G401 (cell line): ENCODE measurements around the gene SYVN1. TPM values are rescaled to one million over a fixed set of nuclear protein-coding genes. Genes with fewer than 3 reads are reported as not detected.
A peak's percentile ranks its signal among the peaks of the same experiment; 100 is the strongest.

Experiments
- DNase-seq: peaks from one replicate; pipeline ENCODE4 v3.0.0-alpha.2; 2015; ENCODE audit warnings: low spot score
- in situ Hi-C: cut with HindIII; loops from 2 replicates; pipeline ENCODE4 v1.10.0; 2016; ENCODE audit warnings: low sequenced_read_pairs, mixed read lengths
- total RNA-seq: library from RNA; depleted of rRNA; stranded (reverse); fragments of >200 nt; shearing (Covaris generic); gene quantifications from 2 replicates; pipeline ENCODE4 v1.2.3, GENCODE V29; 2014

SYVN1 gene
- total RNA-seq, 1 experiment from 2014 or later, result 6.9 TPM

GRCh38 chr11:65116370-65117205 is 17.7 kb downstream of the SYVN1 start:
- DNase-seq, result no peak
- in situ Hi-C loops, result no loop called here

- DNase-seq, result no peak
- in situ Hi-C loops, result no loop called here
These were observed 18.8 kb downstream of the SYVN1 start for GRCh38 chr11:65115361-65116082.

GRCh38 chr11:65114538-65115171 is 19.7 kb downstream of the SYVN1 start:
- in situ Hi-C loops, result no loop called here

GRCh38 chr11:65113839-65114238 is 20.5 kb downstream of the SYVN1 start:
- no peak for DNase-seq
- in situ Hi-C loops, result no loop called here

More at GRCh38 chr11:65114538-65115171, 19.7 kb downstream of the SYVN1 start:
- DNase-seq, result no peak

- in situ Hi-C loops, result no loop called here
- no peak for DNase-seq
These were observed 21.0 kb downstream of the SYVN1 start for GRCh38 chr11:65113361-65113756.

GRCh38 chr11:65112546-65113360 is 21.6 kb downstream of the SYVN1 start:
- in situ Hi-C loops, result no loop called here
- peak; percentile 49 for DNase-seq

- in situ Hi-C loops, result no loop called here
- peak; percentile 99 for DNase-seq
These were observed 22.4 kb downstream of the SYVN1 start, which contains the start of gene TM7SF2 for GRCh38 chr11:65111744-65112545. TM7SF2 (plus strand) TSS chr11:65111872; CDS start chr11:65112016, 144 bp downstream.

- in situ Hi-C loops, result no loop called here
- DNase-seq, result no peak
These were observed 23.1 kb downstream of the SYVN1 start for GRCh38 chr11:65111159-65111743.

GRCh38 chr11:65110354-65110861 is 23.9 kb downstream of the SYVN1 start:
- DNase-seq, result peak; percentile 87

GRCh38 chr11:65109231-65110198 is 24.8 kb downstream of the SYVN1 start:
- DNase-seq, result no peak
- in situ Hi-C loops, result no loop called here

More at GRCh38 chr11:65110354-65110861, 23.9 kb downstream of the SYVN1 start:
- in situ Hi-C loops, result no loop called here

GRCh38 chr11:65108469-65109123 is 25.7 kb downstream of the SYVN1 start:
- DNase-seq, result no peak
- in situ Hi-C loops, result no loop called here

GRCh38 chr11:65107751-65108468 is 26.4 kb downstream of the SYVN1 start:
- no peak for DNase-seq
- in situ Hi-C loops, result no loop called here

- DNase-seq, result no peak
- in situ Hi-C loops, result no loop called here
These were observed 27.2 kb downstream of the SYVN1 start for GRCh38 chr11:65107078-65107477.

- in situ Hi-C loops, result no loop called here
- no peak for DNase-seq
These were observed 29.7 kb downstream of the SYVN1 start for GRCh38 chr11:65104628-65105027.

GRCh38 chr11:65103476-65103875 is 30.8 kb downstream of the SYVN1 start:
- in situ Hi-C loops, result no loop called here
- DNase-seq, result no peak
